GM10266 (cell line): ENCODE results near the gene YTHDC2.

Experiments used
- DNase-seq: peaks from one replicate; pipeline ENCODE4 v3.0.0; 2012; ENCODE audit errors: extremely low spot score
- TF ChIP-seq, protein P1 (sequence below): IDR thresholded peaks from 2 replicates; pipeline ENCODE4 v1.5.1; 2012; ENCODE audit warnings: mild to moderate bottlenecking, low read depth; ENCODE audit not compliant: control insufficient read depth, insufficient read depth; ENCODE audit errors: missing control alignments

Gene YTHDC2

DNA sequence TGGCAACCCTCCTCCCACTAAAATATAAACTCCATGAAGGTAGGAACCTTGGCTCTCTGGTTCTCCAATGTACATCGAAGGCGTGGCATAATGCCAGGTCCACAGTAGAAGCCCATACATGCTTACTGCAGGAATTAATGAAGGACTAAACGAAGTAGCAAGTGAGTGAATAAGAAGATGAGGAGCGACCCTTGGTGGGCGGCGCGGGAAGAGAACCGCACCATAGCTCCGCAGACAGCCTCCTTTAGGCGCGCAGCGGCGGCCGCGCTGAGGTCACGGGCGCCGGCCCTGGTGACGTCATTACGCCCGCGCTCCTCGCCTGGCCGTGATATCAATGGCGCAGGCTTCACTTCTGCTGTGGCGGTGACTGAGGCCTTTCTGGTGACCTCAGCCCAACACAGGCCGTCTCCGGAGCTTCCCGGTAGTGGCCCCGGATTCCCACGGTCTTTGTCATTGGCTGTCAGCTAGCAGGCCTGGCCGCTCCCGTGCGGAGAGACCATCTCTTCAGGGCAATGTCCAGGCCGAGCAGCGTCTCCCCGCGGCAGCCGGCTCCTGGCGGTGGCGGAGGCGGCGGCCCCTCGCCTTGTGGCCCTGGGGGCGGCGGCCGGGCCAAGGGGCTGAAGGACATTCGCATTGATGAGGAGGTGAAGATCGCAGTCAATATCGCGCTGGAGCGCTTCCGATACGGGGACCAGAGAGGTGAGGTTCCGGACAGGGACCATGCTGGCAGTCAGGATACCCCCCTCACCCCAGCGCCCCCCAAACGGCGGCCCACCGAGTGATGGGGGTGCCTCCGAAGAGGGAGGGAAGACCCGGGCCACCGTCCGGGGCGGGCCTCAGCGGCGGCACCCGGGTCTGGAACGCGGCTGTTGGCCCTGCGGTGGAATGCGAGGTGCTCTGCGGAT is at the start of gene YTHDC2:
TSS of gene YTHDC2 (plus strand) at position 311 of the 905 bp plus-strand sequence. CDS start at position 513, 202 bp downstream.
- peak; percentile 84 for DNase-seq
- TF ChIP-seq, protein P1, sequence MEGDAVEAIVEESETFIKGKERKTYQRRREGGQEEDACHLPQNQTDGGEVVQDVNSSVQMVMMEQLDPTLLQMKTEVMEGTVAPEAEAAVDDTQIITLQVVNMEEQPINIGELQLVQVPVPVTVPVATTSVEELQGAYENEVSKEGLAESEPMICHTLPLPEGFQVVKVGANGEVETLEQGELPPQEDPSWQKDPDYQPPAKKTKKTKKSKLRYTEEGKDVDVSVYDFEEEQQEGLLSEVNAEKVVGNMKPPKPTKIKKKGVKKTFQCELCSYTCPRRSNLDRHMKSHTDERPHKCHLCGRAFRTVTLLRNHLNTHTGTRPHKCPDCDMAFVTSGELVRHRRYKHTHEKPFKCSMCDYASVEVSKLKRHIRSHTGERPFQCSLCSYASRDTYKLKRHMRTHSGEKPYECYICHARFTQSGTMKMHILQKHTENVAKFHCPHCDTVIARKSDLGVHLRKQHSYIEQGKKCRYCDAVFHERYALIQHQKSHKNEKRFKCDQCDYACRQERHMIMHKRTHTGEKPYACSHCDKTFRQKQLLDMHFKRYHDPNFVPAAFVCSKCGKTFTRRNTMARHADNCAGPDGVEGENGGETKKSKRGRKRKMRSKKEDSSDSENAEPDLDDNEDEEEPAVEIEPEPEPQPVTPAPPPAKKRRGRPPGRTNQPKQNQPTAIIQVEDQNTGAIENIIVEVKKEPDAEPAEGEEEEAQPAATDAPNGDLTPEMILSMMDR: no peak

DNA sequence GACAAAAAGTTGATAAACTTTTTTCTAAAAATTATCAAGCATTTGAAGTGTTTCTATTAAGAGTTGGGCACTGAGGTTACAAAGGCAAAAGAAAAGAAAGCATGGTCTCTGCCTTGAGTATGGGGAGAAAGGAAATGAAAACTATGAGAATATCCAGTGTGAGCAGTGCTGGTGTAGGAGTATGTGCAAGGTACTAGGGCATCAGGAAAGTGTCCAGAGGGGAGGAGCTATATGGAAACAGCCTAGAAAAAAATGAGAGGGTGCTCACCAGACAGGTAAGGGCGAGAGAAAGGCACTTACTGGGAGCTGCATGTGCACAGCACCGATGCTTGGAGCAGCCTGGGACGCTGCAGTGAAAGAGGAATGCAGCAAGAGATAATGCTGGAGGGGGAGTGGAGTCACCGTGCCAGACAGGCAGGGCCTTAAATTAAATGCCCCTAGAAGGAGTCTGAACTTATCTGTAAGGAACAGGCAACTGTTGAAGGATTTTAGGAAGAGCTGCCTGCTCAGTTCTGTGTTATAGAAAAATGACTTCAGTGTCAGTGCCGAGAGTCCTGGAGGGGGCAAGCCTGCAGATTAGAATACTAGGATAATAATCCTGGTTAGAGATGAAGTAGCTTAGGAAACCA is 39.3 kb upstream of the YTHDC2 start:
- DNase-seq: no peak
- TF ChIP-seq, protein P1: no peak

DNA sequence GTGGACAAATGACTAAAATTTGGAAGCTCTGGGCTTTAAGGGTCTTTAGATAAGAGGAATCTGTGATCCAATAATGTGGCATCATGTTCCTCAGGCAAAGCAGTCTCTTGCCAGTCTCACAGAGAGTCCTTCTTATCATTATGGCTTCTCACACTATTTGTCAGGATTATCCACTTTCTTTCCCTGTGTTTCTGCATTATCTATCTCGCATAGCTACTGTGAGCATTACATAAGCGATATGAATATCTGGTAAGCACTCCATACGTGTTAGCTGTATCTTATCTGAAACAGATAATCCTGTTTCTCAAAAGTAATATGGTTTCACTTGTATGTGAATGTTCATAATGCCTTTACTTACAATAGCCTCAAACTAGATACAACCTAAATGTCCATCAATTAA is 34.8 kb upstream of the YTHDC2 start:
- DNase-seq: no peak
- TF ChIP-seq, protein P1: no peak

DNA sequence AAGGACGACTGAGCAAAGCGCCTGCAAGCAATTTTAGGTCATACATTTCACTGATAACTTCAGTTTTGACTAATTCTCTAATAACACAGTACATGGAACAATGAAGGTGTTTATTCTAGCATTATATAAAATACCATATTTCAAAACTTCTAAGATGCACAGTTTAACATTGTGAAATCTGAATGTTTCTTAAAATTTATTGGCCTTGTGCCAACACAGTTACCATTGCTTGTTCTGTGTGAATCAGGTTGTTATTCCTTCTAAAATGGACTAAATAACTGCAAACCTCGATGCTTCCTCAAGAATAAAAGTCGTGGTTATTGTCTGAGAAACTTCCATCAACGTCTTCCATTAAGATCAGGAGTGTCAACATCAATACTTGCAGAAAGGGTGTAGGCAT is 33.3 kb upstream of the YTHDC2 start:
- TF ChIP-seq, protein P1: no peak
- no peak for DNase-seq

DNA sequence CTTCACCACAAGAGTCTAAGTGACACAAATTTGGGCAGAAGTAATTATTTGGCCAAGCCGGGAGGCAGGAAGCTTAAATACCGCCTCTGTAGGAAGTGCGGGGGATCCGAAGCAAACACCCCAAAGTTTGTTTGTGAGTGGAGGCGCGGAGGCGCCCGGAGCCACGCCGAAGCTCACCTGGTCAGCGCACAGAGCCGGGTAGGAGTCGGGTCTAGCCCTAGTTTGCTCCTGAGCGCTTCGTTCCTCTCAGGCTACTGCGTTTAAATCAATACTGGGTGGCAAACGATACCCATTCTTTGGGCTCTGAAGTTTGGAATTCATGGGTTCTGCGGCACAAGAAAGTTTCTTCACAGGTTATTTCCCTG is 26.1 kb upstream of the YTHDC2 start:
- peak; percentile 29 for DNase-seq
- TF ChIP-seq, protein P1: no peak

DNA sequence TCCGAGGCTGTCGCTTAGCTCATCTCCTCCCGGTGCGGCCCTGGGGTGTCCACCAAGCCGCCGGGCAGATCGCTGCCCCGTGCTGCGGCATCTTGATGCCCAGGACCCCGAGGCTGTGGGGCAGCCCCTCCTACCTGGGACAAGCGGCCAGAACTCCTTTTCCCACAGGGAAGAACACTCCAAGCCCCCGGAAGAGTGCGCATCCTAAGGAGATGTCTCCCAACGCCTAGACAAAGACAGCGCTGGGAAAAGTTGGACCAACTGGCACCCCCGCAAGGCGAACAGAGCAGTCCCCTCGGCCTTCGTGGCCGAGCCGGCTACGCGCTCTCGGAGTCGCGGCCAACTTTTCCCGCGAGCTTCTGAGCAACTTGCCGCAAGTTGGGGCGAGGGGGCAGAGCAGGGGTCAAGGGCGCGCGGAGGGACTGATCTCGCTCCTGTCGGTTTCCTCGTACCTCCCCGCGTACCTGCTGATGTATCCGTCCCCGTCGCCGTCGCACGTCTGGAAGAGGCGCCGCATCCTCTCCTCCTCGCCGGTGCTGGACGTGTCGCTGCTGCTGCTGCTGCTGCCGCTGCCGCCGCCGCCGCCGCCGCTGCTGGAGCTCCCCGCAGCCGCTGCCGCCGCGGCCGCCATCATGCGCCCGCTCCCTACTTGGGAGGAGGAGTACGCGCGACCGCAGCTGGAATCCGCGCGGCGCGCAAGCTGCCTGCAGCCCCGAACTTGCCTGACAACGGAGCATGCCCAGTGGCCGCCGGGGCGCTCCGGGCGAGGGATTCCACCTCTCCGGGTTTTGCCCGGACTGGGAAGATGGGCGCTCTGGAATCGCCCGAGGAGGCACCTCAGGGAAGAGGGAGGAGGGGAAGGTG is 25.5 kb upstream of the YTHDC2 start, which contains the start of gene MCC:
TSS of gene MCC (minus strand) at position 673 of the 864 bp plus-strand sequence.
- TF ChIP-seq, protein P1: no peak
- DNase-seq: peak; percentile 53
